ENCODE data around the gene SPRING1.
A peak's percentile ranks its signal among the peaks of the same experiment; 100 is the strongest.
"Not testable (repeated sequence)": the region's sequence is repeated elsewhere in the genome, so short reads cannot be mapped to it uniquely, and the experiment has no call there.

SPRING1 gene

DNA sequence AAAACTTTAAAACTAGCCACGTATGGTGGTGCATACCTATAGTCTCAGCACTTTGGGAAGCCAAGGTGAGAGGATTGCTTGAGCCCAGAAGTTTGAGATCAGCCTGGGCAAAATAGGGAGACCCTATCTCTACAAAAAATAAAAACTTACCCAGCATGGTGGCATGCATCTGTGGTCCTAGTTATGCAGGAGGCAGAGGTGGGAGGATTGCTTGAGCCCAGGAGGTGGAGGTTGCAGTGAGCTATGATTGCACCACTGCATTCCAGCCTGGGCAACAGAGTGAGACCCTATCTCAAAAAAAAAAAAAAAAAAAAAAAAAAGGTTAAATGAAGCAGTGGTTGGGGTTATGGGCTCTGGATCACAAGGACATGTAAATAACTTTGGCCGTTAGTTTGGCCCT lies 4.9 kb upstream of the SPRING1 start:
- WGBS, 2 experiments (ENCODE audit: insufficient coverage in 2 of 2): no CpG with 5 or more reads among the region's 2 CpGs
- H3K4me1 ChIP-seq (ENCODE audit: control insufficient read depth, insufficient read depth, low read length, poor library complexity, severe bottlenecking); H3K27ac ChIP-seq (ENCODE audit: low read depth, low read length, severe bottlenecking); H3K9me3 ChIP-seq (ENCODE audit: control insufficient read depth, low read length); H3K36me3 ChIP-seq (ENCODE audit: control insufficient read depth, insufficient read depth, low read length); H3K4me3 ChIP-seq (ENCODE audit: extremely low read depth, insufficient read depth, low read length, poor library complexity, severe bottlenecking): not testable (repeated sequence)

DNA sequence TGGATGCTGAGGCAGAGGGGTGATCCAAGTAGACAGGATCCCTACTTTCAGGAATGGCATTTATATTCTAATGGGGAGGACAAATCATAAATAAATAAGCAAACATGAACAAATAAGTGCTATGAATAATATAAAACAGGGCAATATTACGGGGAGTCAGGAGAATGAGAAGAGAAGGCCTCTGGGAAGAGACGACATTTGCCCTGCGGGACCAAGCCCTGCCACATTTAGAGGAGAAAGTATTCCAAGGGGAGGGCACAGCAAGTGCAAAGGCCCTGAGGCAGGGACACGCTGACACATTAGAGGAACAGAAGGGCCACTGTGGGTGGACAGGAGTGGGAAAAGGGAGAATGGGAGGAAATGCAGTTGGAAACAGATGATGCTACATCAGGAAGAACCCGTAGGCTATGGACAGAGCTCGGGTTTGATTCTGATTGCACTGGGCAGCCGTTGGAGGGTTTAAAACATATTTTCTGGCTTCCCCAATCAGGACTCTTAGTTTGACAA lies 1.6 kb upstream of the SPRING1 start:
- no peaks in the 10 kb centered on the region for H3K4me1 ChIP-seq (ENCODE audit: control insufficient read depth, insufficient read depth, low read length, poor library complexity, severe bottlenecking)
- H3K4me3 ChIP-seq (ENCODE audit: extremely low read depth, insufficient read depth, low read length, poor library complexity, severe bottlenecking): no peak overlapping the region
- H3K9me3 ChIP-seq (ENCODE audit: control insufficient read depth, low read length): no peaks in the 10 kb centered on the region
- no peak overlapping the region for H3K27ac ChIP-seq (ENCODE audit: low read depth, low read length, severe bottlenecking)
- 94 to 96% methylated on average over 6 to 7 of the region's 7 CpGs for WGBS, 2 experiments (ENCODE audit: insufficient coverage in 2 of 2)
- H3K36me3 ChIP-seq (ENCODE audit: control insufficient read depth, insufficient read depth, low read length): peaks cover 7% of the 10 kb centered on the region

DNA sequence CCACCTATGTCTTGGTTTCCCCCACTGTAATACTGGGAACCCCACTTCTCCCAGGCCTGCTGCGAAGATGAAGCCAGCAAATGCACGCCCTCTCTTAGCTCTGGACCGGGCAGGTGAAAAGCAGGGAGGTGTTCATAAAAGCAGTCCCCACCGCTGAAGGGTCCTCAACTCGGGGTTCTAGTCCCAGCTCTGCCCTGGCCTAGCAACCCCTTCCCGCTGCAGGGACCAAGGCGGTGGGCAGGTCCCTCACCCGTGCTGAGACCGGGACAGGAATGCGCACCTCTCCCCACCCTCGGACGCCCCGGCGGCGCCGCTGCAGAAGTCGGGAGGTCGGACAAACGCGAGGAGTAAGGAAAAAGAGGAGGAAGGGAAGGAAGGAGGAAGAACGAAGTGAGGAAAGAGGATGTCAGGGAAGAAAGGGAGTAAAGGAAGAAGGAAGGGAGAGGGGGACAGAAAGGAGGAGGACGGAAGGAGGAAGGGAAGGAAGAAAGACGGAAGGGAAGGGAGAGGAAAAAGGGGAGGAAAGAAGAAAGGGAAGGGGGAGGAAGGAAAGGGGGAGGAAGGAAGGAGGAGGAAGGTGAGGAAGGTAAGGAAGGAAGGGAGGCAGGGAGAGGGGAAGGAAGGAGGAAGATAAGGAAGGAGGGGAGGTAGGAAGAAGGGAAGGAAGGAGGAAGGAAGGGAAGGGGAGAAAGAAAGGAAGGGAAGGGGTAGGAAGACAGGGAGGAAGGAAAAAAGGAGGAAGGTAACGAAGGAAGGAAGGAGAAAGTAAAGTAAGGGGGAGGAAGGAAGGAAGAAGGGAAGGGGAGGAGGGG lies 701 bp downstream of the SPRING1 start:
- Histone ChIP-seq H3K4me1 (ENCODE audit: control insufficient read depth, insufficient read depth, low read length, poor library complexity, severe bottlenecking) (no peaks in the 10 kb centered on the region), H3K9me3 (ENCODE audit: control insufficient read depth, low read length) (no peaks in the 10 kb centered on the region), H3K36me3 (ENCODE audit: control insufficient read depth, insufficient read depth, low read length) (peaks cover 12% of the 10 kb centered on the region), H3K4me3 (ENCODE audit: extremely low read depth, insufficient read depth, low read length, poor library complexity, severe bottlenecking) (peak overlapping the region; percentile 74), H3K27ac (ENCODE audit: low read depth, low read length, severe bottlenecking) (no peak overlapping the region)
- 1% methylated on average over 11 to 19 of the region's 24 CpGs for WGBS, 2 experiments (ENCODE audit: insufficient coverage in 2 of 2)

DNA sequence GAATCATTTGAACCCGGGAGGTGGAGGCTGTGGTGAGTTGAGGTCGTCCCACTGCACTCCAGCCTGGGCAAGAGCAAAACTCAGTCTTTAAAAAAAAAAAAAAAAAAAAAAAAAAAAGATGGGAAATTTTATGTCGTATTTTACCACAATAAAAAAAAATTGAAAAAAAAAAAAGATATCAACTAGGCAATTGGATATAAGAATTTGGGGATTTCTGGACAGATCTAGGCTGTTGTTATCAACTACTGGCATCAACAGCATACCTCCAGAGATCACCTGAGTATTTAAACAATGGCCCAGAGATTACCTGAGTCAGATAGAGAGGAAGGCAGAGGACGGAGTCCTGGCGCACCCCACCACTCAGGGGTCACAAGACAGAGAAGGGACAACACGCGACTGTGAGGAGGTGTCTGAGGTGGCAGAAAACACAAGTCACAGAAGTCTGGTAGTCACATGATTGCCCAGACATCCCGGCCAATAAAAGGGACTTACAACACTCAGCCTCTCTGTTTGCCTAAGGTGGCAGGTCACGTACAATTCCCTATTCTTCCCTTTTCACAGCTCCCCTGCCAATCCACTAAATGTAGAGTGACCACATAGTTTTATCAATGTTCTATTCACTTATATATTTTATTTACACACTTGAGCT lies 1.8 kb downstream of the SPRING1 start:
- WGBS, 2 experiments (ENCODE audit: insufficient coverage in 2 of 2): 78 to 100% methylated on average over 5 to 6 of the region's 9 CpGs
- peaks cover 18% of the 10 kb centered on the region for H3K36me3 ChIP-seq (ENCODE audit: control insufficient read depth, insufficient read depth, low read length)
- no peaks in the 10 kb centered on the region for H3K9me3 ChIP-seq (ENCODE audit: control insufficient read depth, low read length)
- no peak overlapping the region for H3K27ac ChIP-seq (ENCODE audit: low read depth, low read length, severe bottlenecking)
- H3K4me3 ChIP-seq (ENCODE audit: extremely low read depth, insufficient read depth, low read length, poor library complexity, severe bottlenecking): peak overlapping the region; percentile 74
- H3K4me1 ChIP-seq (ENCODE audit: control insufficient read depth, insufficient read depth, low read length, poor library complexity, severe bottlenecking): no peaks in the 10 kb centered on the region

DNA sequence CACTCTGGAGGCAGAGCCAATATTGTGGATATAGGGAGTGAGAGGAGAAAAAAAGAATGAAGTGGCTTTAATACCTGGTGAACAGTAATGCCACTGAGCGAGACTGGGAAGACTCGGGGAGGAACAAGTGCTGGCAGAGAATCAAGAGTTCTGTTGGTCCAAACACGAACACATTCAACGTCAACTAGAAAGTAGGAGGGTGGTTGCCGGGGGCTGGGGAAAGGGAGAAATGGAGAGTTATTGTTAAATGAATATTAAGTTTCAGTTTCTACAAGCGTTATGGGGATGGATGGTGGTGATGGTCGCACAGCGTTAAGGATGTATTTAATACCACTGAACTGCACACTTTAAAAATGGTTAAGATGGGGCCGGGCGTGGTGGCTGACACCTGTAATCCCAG lies 2.8 kb downstream of the SPRING1 start:
- H3K4me3 ChIP-seq (ENCODE audit: extremely low read depth, insufficient read depth, low read length, poor library complexity, severe bottlenecking): no peak overlapping the region
- peaks cover 20% of the 10 kb centered on the region for H3K36me3 ChIP-seq (ENCODE audit: control insufficient read depth, insufficient read depth, low read length)
- H3K4me1 ChIP-seq (ENCODE audit: control insufficient read depth, insufficient read depth, low read length, poor library complexity, severe bottlenecking): no peaks in the 10 kb centered on the region
- H3K27ac ChIP-seq (ENCODE audit: low read depth, low read length, severe bottlenecking): no peak overlapping the region
- WGBS, 2 experiments (ENCODE audit: insufficient coverage in 2 of 2): 96 to 97% methylated on average over 10 of the region's 10 CpGs
- no peaks in the 10 kb centered on the region for H3K9me3 ChIP-seq (ENCODE audit: control insufficient read depth, low read length)

DNA sequence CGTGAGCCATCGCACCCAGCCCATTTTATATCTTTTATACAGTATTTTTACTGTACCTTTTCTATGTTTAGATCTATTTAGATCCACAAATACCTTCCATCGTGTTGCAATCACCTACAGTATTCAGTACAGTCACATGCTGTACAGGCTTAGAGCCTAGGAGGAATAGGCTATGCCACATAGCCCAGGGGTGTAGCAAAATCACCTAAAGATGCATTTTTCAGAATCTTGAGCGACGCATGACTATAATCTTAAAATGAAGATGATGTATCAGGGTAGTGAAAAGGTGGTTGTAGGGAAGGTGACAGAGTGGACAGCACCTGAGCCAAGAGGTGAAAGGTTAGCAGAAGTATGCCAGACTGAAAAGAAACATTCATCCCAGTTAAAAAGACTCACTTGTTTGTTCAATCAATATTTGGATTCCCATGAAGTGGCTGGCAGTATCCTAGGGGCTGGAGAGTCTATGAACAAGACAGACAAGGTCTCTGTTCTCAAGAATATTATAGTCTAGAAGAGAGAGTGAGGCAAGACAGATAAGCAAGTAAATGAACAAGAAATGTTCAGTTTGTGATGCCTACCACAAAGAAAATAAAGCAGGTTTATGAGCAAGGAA lies 3.6 kb downstream of the SPRING1 start:
- Histone ChIP-seq H3K27ac (ENCODE audit: low read depth, low read length, severe bottlenecking) (no peak overlapping the region), H3K4me1 (ENCODE audit: control insufficient read depth, insufficient read depth, low read length, poor library complexity, severe bottlenecking) (no peaks in the 10 kb centered on the region), H3K4me3 (ENCODE audit: extremely low read depth, insufficient read depth, low read length, poor library complexity, severe bottlenecking) (no peak overlapping the region), H3K9me3 (ENCODE audit: control insufficient read depth, low read length) (no peaks in the 10 kb centered on the region), H3K36me3 (ENCODE audit: control insufficient read depth, insufficient read depth, low read length) (peaks cover 21% of the 10 kb centered on the region)
- WGBS, 2 experiments (ENCODE audit: insufficient coverage in 2 of 2): 95 to 99% methylated on average over 3 to 5 of the region's 5 CpGs

DNA sequence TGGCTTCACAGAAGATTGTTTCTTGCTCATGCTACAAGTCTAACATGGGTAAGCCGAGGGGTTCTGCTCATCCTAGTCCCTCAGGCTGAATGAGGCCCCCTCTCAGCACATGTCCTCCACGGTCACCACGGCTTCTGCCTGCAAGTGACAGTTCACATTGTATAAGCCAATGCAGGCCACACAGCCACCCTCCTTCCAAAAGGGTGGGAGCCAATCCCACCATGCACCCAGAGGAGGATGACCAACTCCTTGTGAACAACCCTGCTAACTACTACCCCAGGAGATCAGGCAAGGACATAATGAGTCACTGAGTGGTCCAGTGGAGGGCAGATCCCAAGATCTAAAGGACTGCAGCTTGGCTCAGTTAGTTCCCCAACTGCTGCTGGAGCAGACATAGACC lies 6.1 kb downstream of the SPRING1 start:
- no peaks in the 10 kb centered on the region for H3K9me3 ChIP-seq (ENCODE audit: control insufficient read depth, low read length)
- H3K36me3 ChIP-seq (ENCODE audit: control insufficient read depth, insufficient read depth, low read length): peaks cover 21% of the 10 kb centered on the region
- H3K27ac ChIP-seq (ENCODE audit: low read depth, low read length, severe bottlenecking): no peak overlapping the region
- 88 to 93% methylated on average over 2 to 3 of the region's 3 CpGs for WGBS, 2 experiments (ENCODE audit: insufficient coverage in 2 of 2)
- no peak overlapping the region for H3K4me3 ChIP-seq (ENCODE audit: extremely low read depth, insufficient read depth, low read length, poor library complexity, severe bottlenecking)
- peaks cover 2% of the 10 kb centered on the region for H3K4me1 ChIP-seq (ENCODE audit: control insufficient read depth, insufficient read depth, low read length, poor library complexity, severe bottlenecking)

DNA sequence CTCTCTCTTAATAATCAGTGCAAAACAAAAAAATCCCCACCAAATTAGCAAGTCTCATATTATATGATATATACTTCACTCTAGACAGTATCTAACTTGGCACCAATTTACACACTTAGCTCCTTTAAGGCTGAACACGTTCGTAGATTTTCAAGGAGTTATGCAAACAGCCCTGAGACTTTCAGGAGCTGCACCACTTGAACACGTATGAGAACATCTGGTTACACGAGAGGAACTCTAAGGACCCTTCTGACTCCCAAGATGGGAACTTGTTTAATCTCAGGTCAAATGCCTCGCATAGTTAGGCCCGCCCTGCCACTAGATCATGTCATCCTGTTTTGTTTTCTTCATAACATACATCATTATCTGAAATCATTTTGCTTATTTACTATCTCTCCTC lies 10.0 kb downstream of the SPRING1 start:
- H3K4me1 ChIP-seq (ENCODE audit: control insufficient read depth, insufficient read depth, low read length, poor library complexity, severe bottlenecking): peaks cover 2% of the 10 kb centered on the region
- peaks cover 9% of the 10 kb centered on the region for H3K36me3 ChIP-seq (ENCODE audit: control insufficient read depth, insufficient read depth, low read length)
- H3K9me3 ChIP-seq (ENCODE audit: control insufficient read depth, low read length): no peaks in the 10 kb centered on the region
- 75 to 79% methylated on average over 5 to 6 of the region's 6 CpGs for WGBS, 2 experiments (ENCODE audit: insufficient coverage in 2 of 2)
- no peak overlapping the region for H3K4me3 ChIP-seq (ENCODE audit: extremely low read depth, insufficient read depth, low read length, poor library complexity, severe bottlenecking)
- no peak overlapping the region for H3K27ac ChIP-seq (ENCODE audit: low read depth, low read length, severe bottlenecking)

DNA sequence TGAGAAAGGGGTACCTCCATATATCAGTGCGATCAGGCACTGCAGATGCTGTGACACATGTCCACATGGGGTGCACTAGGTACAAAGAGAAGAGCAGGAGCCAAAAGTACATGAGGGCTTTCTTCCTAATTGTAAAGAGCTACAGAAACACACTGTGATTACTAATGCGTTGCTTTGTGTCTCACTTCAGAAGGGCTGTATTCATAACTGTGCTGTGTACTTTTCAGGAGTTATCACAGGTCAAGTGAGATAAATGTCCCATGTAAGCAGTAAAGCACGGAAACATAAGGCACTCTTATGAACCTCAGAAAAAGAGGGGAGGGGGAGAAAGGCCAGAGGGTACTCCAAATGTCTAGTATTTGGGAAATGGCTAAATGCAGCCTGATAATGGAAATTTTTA lies 10.6 kb downstream of the SPRING1 start:
- no peak overlapping the region for H3K4me3 ChIP-seq (ENCODE audit: extremely low read depth, insufficient read depth, low read length, poor library complexity, severe bottlenecking)
- H3K36me3 ChIP-seq (ENCODE audit: control insufficient read depth, insufficient read depth, low read length): peaks cover 16% of the 10 kb centered on the region
- no peaks in the 10 kb centered on the region for H3K9me3 ChIP-seq (ENCODE audit: control insufficient read depth, low read length)
- 100% methylated on average over 2 to 3 of the region's 3 CpGs for WGBS, 2 experiments (ENCODE audit: insufficient coverage in 2 of 2)
- peaks cover 2% of the 10 kb centered on the region for H3K4me1 ChIP-seq (ENCODE audit: control insufficient read depth, insufficient read depth, low read length, poor library complexity, severe bottlenecking)
- no peak overlapping the region for H3K27ac ChIP-seq (ENCODE audit: low read depth, low read length, severe bottlenecking)

DNA sequence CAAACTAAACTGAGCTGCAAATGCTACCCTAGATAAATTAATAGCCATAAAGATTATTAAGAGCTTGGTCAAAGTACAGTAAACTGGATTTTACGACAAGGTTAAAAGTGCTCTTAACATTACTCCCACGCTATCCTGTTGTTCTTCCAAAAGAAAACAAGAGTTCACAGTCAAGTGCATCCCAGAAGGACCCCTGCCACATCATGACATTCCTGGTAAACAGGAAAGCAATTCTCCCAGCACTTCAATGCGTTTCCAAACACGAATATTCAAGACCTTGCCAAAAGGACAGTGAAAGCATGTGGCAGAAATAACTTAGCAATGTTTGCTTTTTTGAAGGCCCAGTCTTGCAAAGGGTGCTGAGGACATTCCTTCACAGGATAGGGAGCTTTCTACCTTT lies 11.2 kb downstream of the SPRING1 start:
- Histone ChIP-seq H3K27ac (ENCODE audit: low read depth, low read length, severe bottlenecking) (no peak overlapping the region), H3K9me3 (ENCODE audit: control insufficient read depth, low read length) (no peaks in the 10 kb centered on the region), H3K36me3 (ENCODE audit: control insufficient read depth, insufficient read depth, low read length) (peaks cover 15% of the 10 kb centered on the region), H3K4me1 (ENCODE audit: control insufficient read depth, insufficient read depth, low read length, poor library complexity, severe bottlenecking) (peaks cover 2% of the 10 kb centered on the region), H3K4me3 (ENCODE audit: extremely low read depth, insufficient read depth, low read length, poor library complexity, severe bottlenecking) (no peak overlapping the region)
- WGBS, 2 experiments (ENCODE audit: insufficient coverage in 2 of 2): 48 to 74% methylated on average over 3 of the region's 4 CpGs

DNA sequence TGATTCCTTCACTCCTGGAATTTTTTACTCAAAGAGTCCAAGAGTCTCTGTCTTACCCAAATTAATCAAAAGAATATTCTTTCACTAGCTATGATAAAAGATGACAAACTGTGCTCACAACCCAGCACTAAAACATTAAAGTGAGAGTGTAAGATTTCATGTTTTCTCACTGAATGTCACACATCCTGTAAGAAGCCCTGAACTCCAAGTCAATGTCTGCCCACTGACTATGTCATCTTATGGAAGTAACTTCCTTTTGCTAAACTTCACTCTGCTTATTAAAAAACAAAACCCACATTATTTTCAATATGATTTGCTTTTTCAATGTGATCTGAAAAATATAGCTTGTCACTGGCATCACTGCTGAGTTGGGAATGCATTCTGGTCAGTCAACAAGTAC lies 15.6 kb downstream of the SPRING1 start:
- Histone ChIP-seq H3K36me3 (ENCODE audit: control insufficient read depth, insufficient read depth, low read length) (peaks cover 37% of the 10 kb centered on the region), H3K27ac (ENCODE audit: low read depth, low read length, severe bottlenecking) (no peak overlapping the region), H3K4me1 (ENCODE audit: control insufficient read depth, insufficient read depth, low read length, poor library complexity, severe bottlenecking) (peaks cover 21% of the 10 kb centered on the region), H3K4me3 (ENCODE audit: extremely low read depth, insufficient read depth, low read length, poor library complexity, severe bottlenecking) (no peak overlapping the region), H3K9me3 (ENCODE audit: control insufficient read depth, low read length) (no peaks in the 10 kb centered on the region)

Data from mesodermal cell (in vitro differentiated cells).